BE2C (cell line): ENCODE data around the gene RHD.
"Not testable (repeated sequence)": the region's sequence is repeated elsewhere in the genome, so short reads cannot be mapped to it uniquely, and the experiment has no call there.

Source experiments
- DNase-seq: peaks from one replicate; pipeline ENCODE4 v3.0.0-alpha.2; 2020
- H3K27me3 ChIP-seq: fragments of 250-450 bp; sonication (Bioruptor Pico); 2 replicates; pipeline ENCODE4 v1.5.1; 2020; ENCODE audit warnings: mild to moderate bottlenecking
- H3K36me3 ChIP-seq: fragments of 250-450 bp; sonication (Bioruptor Pico); 2 replicates; pipeline ENCODE4 v1.5.1; 2020; ENCODE audit warnings: mild to moderate bottlenecking
- H3K4me1 ChIP-seq: fragments of 250-450 bp; sonication (Bioruptor Pico); 2 replicates; pipeline ENCODE4 v1.5.1; 2020
- H3K4me3 ChIP-seq: 2 replicates; pipeline ENCODE4 v1.5.1; 2011; ENCODE audit warnings: low read depth, low read length
- H3K9me3 ChIP-seq: fragments of 250-450 bp; sonication (Bioruptor Pico); 2 replicates; pipeline ENCODE4 v1.5.1; 2020

The RHD gene

GRCh38 chr1:25288573-25289101 is 16.3 kb downstream of the RHD start:
- H3K27me3 ChIP-seq, DNase-seq, H3K4me3 ChIP-seq, H3K36me3 ChIP-seq, H3K4me1 ChIP-seq, H3K9me3 ChIP-seq: not testable (repeated sequence)

DNA sequence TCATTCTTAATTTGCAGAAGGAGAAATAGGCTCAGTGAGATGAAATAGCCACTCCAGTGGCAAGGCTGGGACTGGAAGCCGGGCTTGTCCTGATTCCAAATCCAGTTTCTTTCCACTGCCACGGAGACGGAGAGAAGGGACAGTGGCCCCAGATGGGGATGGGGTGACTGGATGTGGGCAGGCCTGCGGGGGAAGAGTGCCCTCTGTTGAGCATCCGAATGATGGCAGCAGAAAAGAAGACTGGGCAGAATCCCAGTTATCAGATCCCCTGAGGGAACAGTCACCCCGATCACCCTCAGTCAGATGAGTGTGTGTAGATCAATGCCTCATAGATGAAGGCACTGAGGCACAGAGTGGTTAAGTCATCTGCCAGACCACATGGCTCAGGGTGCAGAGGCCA is 17.7 kb downstream of the RHD start:
- H3K36me3 ChIP-seq, H3K4me3 ChIP-seq, H3K27me3 ChIP-seq, H3K9me3 ChIP-seq, H3K4me1 ChIP-seq, DNase-seq: not testable (repeated sequence)

DNA sequence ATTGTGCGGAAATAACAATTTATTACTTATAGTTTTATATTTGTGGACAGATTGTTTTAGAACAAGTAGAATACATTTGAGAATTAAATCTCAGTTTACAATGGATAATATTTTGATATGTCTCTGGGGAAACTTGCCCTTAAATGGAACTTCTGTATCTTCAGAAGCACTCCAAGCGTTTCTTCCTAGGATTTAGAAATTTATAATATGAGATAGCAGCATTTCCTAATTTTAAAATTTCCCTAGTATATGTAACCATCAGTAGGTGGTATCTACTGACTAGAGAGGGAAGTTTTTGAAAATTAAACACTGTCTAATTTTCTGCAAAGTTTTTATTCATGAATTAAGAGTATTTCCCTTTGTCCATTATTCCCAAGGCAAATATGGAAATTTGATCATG is 21.1 kb downstream of the RHD start:
- not testable (repeated sequence) for H3K36me3 ChIP-seq, H3K4me3 ChIP-seq, H3K4me1 ChIP-seq, H3K9me3 ChIP-seq, DNase-seq, H3K27me3 ChIP-seq

DNA sequence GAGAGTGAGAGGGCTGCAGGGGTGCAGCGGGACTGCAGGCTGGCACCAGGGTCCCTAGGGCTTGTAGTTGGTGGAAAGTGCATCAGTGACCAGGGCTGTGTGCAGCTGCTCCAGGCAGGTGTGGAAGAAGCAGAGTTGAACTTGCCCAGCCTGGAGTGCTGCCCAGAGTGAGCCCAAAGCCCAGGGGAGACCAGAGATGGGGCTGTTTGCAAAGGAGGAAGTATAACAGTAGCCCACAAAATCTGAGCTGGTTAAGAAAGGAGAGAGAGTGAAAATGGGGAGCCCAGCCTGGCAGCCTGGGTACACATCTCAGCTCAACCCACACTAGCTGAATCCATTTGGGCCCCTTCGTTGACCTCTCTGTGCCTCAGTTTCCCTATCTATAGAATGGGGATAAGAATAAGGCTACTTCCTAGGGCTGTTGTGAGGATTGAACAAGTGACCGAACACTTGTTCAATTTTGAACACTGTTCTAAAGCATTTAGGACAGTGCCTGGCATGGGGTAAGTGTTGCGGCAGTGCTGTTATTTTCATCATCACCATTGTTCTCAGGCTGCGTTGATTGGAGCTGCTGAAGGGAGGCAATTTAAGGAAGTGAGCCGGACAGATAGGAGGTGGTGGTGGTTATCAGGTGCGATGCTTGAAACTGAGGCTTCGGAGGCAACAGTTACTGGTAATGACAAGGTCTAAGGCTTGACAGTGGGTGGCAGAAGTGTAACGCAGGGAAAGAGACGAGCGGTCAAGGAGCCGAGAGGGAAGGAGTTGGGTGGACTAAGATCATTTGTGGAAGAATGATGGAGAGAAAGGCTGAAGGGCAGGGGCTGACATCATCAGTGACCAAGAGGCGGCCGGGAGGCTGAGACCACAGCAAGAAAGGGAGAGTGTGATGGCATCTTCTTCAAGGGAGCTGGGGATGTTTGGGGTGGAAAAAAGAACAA is 22.8 kb downstream of the RHD start:
- not testable (repeated sequence) for H3K4me3 ChIP-seq, H3K9me3 ChIP-seq, DNase-seq, H3K36me3 ChIP-seq, H3K4me1 ChIP-seq, H3K27me3 ChIP-seq

- H3K9me3 ChIP-seq, H3K36me3 ChIP-seq, H3K27me3 ChIP-seq, DNase-seq, H3K4me3 ChIP-seq, H3K4me1 ChIP-seq: not testable (repeated sequence)
Observed at GRCh38 chr1:25296501-25296900, 24.2 kb downstream of the RHD start.

GRCh38 chr1:25300729-25301128 is 28.4 kb downstream of the RHD start:
- not testable (repeated sequence) for H3K4me3 ChIP-seq, H3K27me3 ChIP-seq, H3K9me3 ChIP-seq, H3K36me3 ChIP-seq, DNase-seq, H3K4me1 ChIP-seq

- not testable (repeated sequence) for H3K4me1 ChIP-seq, H3K4me3 ChIP-seq, H3K9me3 ChIP-seq, DNase-seq, H3K36me3 ChIP-seq, H3K27me3 ChIP-seq
Observed at GRCh38 chr1:25302330-25302729, 30.0 kb downstream of the RHD start.

- not testable (repeated sequence) for H3K27me3 ChIP-seq, H3K9me3 ChIP-seq, H3K4me1 ChIP-seq, H3K36me3 ChIP-seq, DNase-seq, H3K4me3 ChIP-seq
Observed at GRCh38 chr1:25304936-25305335, 32.6 kb downstream of the RHD start.

- DNase-seq, H3K4me3 ChIP-seq, H3K36me3 ChIP-seq, H3K27me3 ChIP-seq, H3K4me1 ChIP-seq, H3K9me3 ChIP-seq: not testable (repeated sequence)
Observed at GRCh38 chr1:25308168-25308567, 35.9 kb downstream of the RHD start.

DNA sequence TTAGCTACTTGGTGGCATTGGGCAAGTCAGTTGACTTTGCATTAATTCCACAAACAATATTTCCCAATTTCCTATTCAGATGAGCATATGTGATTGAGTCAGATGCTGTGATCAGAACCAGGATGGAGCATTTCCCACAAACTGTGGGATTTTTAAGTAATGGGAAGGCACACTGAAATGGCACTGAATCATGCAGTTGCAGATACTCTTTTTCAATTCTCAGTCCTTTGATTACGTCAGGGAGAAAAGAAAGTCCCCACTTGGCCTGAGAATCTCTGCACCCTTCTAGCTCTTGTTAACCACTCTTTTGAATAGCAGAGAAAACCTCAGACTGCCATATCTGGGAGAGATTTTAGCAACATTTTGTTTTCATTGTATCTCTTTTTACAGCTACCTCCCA is 36.8 kb downstream of the RHD start:
- not testable (repeated sequence) for H3K27me3 ChIP-seq, DNase-seq, H3K4me1 ChIP-seq, H3K4me3 ChIP-seq, H3K36me3 ChIP-seq, H3K9me3 ChIP-seq

DNA sequence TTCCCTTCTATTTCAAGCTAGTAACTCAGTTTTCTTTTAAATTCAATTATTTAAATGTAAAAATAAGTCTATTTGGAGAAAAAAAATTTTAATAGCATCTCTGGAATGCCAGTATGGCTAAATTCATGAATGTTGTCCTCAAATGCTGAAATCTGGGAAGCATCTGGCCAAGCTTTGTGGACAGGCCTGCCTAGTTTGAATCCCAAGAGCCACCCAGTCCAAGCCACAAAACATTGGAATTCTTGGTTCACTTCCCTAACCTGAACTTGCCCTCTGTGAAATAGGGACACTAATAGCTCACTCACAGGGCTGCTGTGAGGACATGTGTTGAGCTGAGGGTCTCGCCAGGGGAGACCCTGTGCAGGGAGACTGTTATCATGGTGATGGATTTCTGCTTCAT is 37.2 kb downstream of the RHD start:
- not testable (repeated sequence) for H3K4me1 ChIP-seq, H3K27me3 ChIP-seq, H3K4me3 ChIP-seq, DNase-seq, H3K9me3 ChIP-seq, H3K36me3 ChIP-seq

- not testable (repeated sequence) for H3K4me1 ChIP-seq, H3K36me3 ChIP-seq, H3K4me3 ChIP-seq, H3K9me3 ChIP-seq, DNase-seq, H3K27me3 ChIP-seq
Observed at GRCh38 chr1:25312806-25313470, 40.6 kb downstream of the RHD start.

DNA sequence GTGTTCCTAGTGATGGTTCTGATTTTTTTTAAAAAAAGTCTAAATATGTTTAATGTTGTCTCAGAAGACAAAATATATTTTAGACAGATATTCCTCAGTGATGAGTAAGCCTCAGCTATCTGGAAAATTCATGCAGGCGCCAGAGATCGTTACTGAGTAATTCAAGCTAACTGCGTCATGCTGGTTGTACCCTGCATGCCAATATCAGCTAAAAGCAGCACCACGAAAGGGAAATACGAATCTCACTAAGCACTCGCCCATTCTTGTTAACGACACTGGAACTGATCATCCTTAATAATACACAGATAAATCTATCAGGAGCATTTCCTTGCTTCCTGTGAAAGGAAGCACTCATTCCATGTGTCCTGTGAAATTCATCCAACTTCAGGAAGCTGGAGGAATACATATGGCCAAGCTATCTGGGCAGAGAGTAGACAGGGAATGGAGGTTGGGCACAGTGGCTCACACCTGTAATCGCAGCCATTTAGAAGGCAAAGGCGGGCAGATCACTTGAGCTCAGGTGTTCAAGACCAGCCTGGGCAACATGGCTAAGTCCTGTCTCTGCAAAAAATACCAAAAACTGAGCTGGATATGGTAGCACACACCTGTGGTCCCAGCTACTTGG is 48.1 kb downstream of the RHD start:
- H3K4me1 ChIP-seq, H3K36me3 ChIP-seq, H3K27me3 ChIP-seq, H3K9me3 ChIP-seq, H3K4me3 ChIP-seq, DNase-seq: not testable (repeated sequence)

- DNase-seq, H3K4me3 ChIP-seq, H3K4me1 ChIP-seq, H3K27me3 ChIP-seq, H3K9me3 ChIP-seq, H3K36me3 ChIP-seq: not testable (repeated sequence)
Observed at GRCh38 chr1:25322127-25322526, 49.8 kb downstream of the RHD start.

- not testable (repeated sequence) for H3K9me3 ChIP-seq, DNase-seq, H3K4me3 ChIP-seq, H3K4me1 ChIP-seq, H3K27me3 ChIP-seq, H3K36me3 ChIP-seq
Observed at GRCh38 chr1:25324407-25324806, 52.1 kb downstream of the RHD start.
